H9 (cell line): ENCODE data around the gene MINDY4. TPM values are rescaled to one million over a fixed set of nuclear protein-coding genes. Genes with fewer than 3 reads are reported as not detected.

Experiments
- DNase-seq: peaks from one replicate; pipeline ENCODE4 v3.0.0-alpha.2; 2017
- H2AFZ ChIP-seq: one replicate; pipeline ENCODE4 v1.6.1; 2013; ENCODE audit warnings: mild to moderate bottlenecking, low read length, control low read depth, moderate library complexity
- H2AK5ac ChIP-seq: 2 replicates; pipeline ENCODE4 v1.6.1; 2013; ENCODE audit warnings: low read length, control low read depth, mixed read lengths; ENCODE audit not compliant: insufficient read length
- H2BK120ac ChIP-seq: one replicate; pipeline ENCODE4 v1.6.1; 2013; ENCODE audit warnings: low read depth, mild to moderate bottlenecking, low read length, control low read depth, inconsistent platforms; ENCODE audit not compliant: poor library complexity, severe bottlenecking
- H2BK12ac ChIP-seq: 2 replicates; pipeline ENCODE4 v1.6.1; 2013; ENCODE audit warnings: low read length, control low read depth, mixed read lengths, low read depth; ENCODE audit not compliant: insufficient read length
- H2BK15ac ChIP-seq: 2 replicates; pipeline ENCODE4 v1.6.1; 2013; ENCODE audit warnings: low read depth, low read length, control low read depth
- H2BK20ac ChIP-seq: one replicate; pipeline ENCODE4 v1.6.1; 2013; ENCODE audit warnings: low read depth, mild to moderate bottlenecking, low read length, control low read depth, inconsistent platforms; ENCODE audit not compliant: poor library complexity, severe bottlenecking
- H2BK5ac ChIP-seq: 2 replicates; pipeline ENCODE4 v1.6.1; 2013; ENCODE audit warnings: low read length, control low read depth, mixed read lengths; ENCODE audit not compliant: insufficient read length
- H3K14ac ChIP-seq: 2 replicates; pipeline ENCODE4 v1.6.1; 2013; ENCODE audit warnings: low read length, control low read depth; ENCODE audit not compliant: insufficient read depth
- H3K18ac ChIP-seq: 2 replicates; pipeline ENCODE4 v1.6.1; 2013; ENCODE audit warnings: low read depth, mild to moderate bottlenecking, mixed read lengths, low read length, control low read depth; ENCODE audit not compliant: insufficient read length
- H3K23ac ChIP-seq: 2 replicates; pipeline ENCODE4 v1.6.1; 2013; ENCODE audit warnings: low read length, control low read depth, mixed read lengths, low read depth; ENCODE audit not compliant: insufficient read length
- H3K23me2 ChIP-seq: 2 replicates; pipeline ENCODE4 v1.6.1; 2013; ENCODE audit warnings: low read depth, mild to moderate bottlenecking, mixed read lengths, low read length, control low read depth; ENCODE audit not compliant: insufficient read length, poor library complexity, severe bottlenecking
- H3K27ac ChIP-seq: 2 replicates; pipeline ENCODE4 v1.5.1; 2013; ENCODE audit warnings: low read length, control low read depth, mixed read lengths, low read depth; ENCODE audit not compliant: insufficient read length
- H3K27me3 ChIP-seq: 2 replicates; pipeline ENCODE4 v1.6.1; 2013; ENCODE audit warnings: low read length, control low read depth, inconsistent platforms; ENCODE audit not compliant: insufficient read depth
- H3K4ac ChIP-seq: 2 replicates; pipeline ENCODE4 v1.6.1; 2013; ENCODE audit warnings: low read depth, mild to moderate bottlenecking, control low read depth, inconsistent platforms, low read length, moderate library complexity
- H3K4me1 ChIP-seq: 2 replicates; pipeline ENCODE4 v1.6.1; 2013; ENCODE audit warnings: low read length, control low read depth, inconsistent platforms; ENCODE audit not compliant: insufficient read depth
- H3K4me2 ChIP-seq: 2 replicates; pipeline ENCODE4 v1.6.1; 2013; ENCODE audit warnings: low read length, control low read depth, mixed read lengths; ENCODE audit not compliant: insufficient read length, insufficient read depth
- H3K56ac ChIP-seq: 2 replicates; pipeline ENCODE4 v1.6.1; 2013; ENCODE audit warnings: low read depth, mild to moderate bottlenecking, mixed read lengths, low read length, control low read depth; ENCODE audit not compliant: insufficient read length
- H3K79me1 ChIP-seq: 2 replicates; pipeline ENCODE4 v1.6.1; 2013; ENCODE audit warnings: low read depth, mild to moderate bottlenecking, moderate library complexity, low read length, control low read depth, inconsistent platforms; ENCODE audit not compliant: insufficient read depth, poor library complexity, severe bottlenecking
- H3K79me2 ChIP-seq: 2 replicates; pipeline ENCODE4 v1.6.1; 2013; ENCODE audit warnings: low read length, control low read depth, inconsistent platforms; ENCODE audit not compliant: insufficient read depth
- H3K9ac ChIP-seq: 2 replicates; pipeline ENCODE4 v1.6.1; 2013; ENCODE audit warnings: low read length, control low read depth, mixed read lengths; ENCODE audit not compliant: insufficient read length; ENCODE audit errors: extremely low read depth
- H3K9me3 ChIP-seq: one replicate; pipeline ENCODE4 v1.6.1; 2013; ENCODE audit warnings: low read depth, low read length, inconsistent platforms; ENCODE audit not compliant: control insufficient read depth
- H3T11ph ChIP-seq: one replicate; pipeline ENCODE4 v1.6.1; 2013; ENCODE audit warnings: mild to moderate bottlenecking, low read length, control low read depth, inconsistent platforms
- H4K20me1 ChIP-seq: one replicate; pipeline ENCODE4 v1.6.1; 2013; ENCODE audit not compliant: control insufficient read depth, insufficient read length, insufficient read depth
- H4K5ac ChIP-seq: 2 replicates; pipeline ENCODE4 v1.6.1; 2013; ENCODE audit warnings: low read depth, mild to moderate bottlenecking, mixed read lengths, low read length, control low read depth; ENCODE audit not compliant: insufficient read length
- H4K8ac ChIP-seq: replicated peaks from 2 replicates; pipeline ENCODE4 v1.6.1; 2013; ENCODE audit warnings: low read length, control low read depth, mixed read lengths, low read depth; ENCODE audit not compliant: insufficient read length
- H4K91ac ChIP-seq: 2 replicates; pipeline ENCODE4 v1.6.1; 2013; ENCODE audit warnings: low read depth, mild to moderate bottlenecking, moderate library complexity, mixed read lengths, low read length, control low read depth; ENCODE audit not compliant: insufficient read length
- H3K27ac Mint-ChIP-seq, 3 experiments: 2 replicates in 2 of 3; 3 replicates in 1 of 3; pipeline ENCODE4 v1.8.0; 2020 to 2021; ENCODE audit warnings: mixed read lengths in 3 of 3, mild to moderate bottlenecking in 1 of 3, moderate library complexity in 1 of 3
- H3K27me3 Mint-ChIP-seq: 2 replicates; pipeline ENCODE4 v1.8.0; 2021; ENCODE audit warnings: low read depth, mild to moderate bottlenecking, moderate library complexity, mixed read lengths
- H3K36me3 Mint-ChIP-seq, 3 experiments: 2 replicates in 2 of 3; 3 replicates in 1 of 3; pipeline ENCODE4 v1.8.0; 2020 to 2021; ENCODE audit warnings: low read depth in 3 of 3, mixed read lengths in 3 of 3; ENCODE audit not compliant: insufficient read depth in 1 of 3
- H3K4me1 Mint-ChIP-seq, 2 experiments: 2 replicates each; pipeline ENCODE4 v1.8.0; 2020; ENCODE audit warnings: mixed read lengths in 2 of 2
- H3K4me3 Mint-ChIP-seq, 2 experiments: 2 replicates in 1 of 2; 3 replicates in 1 of 2; pipeline ENCODE4 v1.8.0; 2020 to 2021; ENCODE audit warnings: mild to moderate bottlenecking in 2 of 2, mixed read lengths in 2 of 2, moderate library complexity in 1 of 2
- H3K9me3 Mint-ChIP-seq, 2 experiments: 2 replicates in 1 of 2; 3 replicates in 1 of 2; pipeline ENCODE4 v1.8.0; 2020; ENCODE audit warnings: mild to moderate bottlenecking in 2 of 2, mixed read lengths in 2 of 2, moderate library complexity in 1 of 2
- WGBS: extraction: QIAGEN DNeasy Blood & Tissue Kit; methylation state at CpG from one replicate; pipeline ENCODE4 v1.1.7; 2013; ENCODE audit warnings: missing lambda C conversion rate, low lambda C conversion rate, mixed read lengths; ENCODE audit not compliant: insufficient read length; ENCODE audit errors: extremely low coverage; 5-methylcytosine and 5-hydroxymethylcytosine counted together
- total RNA-seq: library from RNA; stranded (reverse); gene quantifications from 2 replicates; pipeline ENCODE4 v1.2.1, GENCODE V29; 2021
- TF ChIP-seq, protein P1 (sequence below): fragments of 200-600 bp; sonication (generic); conservative IDR thresholded peaks from 3 replicates; pipeline ENCODE4 v1.8.0; 2021; ENCODE audit warnings: antibody characterized with exemption, mild to moderate bottlenecking

MINDY4 gene
- total RNA-seq, 1 experiment from 2014 or later: 3.1 TPM

DNA sequence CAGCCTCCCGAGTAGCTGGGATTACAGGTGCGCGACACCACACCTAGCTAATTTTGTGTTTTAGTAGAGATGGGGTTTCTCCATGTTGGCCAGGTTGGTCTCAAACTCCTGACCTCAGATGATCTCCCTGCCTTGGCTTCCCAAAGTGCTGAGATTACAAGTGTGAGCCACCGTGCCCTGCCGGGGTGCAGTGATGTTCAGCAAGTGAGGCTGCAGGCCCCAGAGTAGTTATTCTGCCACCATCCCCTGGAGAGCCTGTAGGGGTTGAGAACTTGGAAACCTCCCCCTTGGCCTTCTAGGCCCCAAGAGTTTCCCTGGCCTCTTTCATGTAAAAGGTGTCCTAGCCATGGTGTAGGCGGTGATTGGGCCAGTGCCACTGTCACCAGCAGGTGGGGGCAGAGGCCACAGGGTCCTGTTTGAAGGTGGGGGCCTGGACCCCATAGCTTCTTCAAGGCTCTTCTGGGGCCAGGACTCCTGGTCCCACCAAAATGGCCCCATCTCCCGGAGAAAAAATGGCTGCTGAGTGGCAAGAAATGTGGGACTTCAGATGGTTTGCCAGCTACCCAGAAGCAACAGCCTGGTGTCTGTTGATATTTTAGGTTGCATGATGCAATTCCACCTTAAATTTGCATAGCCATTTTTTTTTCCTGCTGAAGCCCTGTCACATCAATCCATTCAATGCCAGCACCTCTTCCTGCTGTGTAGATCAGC, 44.8 kb upstream of the MINDY4 start:
- DNase-seq: no peak
- TF ChIP-seq, protein P1, sequence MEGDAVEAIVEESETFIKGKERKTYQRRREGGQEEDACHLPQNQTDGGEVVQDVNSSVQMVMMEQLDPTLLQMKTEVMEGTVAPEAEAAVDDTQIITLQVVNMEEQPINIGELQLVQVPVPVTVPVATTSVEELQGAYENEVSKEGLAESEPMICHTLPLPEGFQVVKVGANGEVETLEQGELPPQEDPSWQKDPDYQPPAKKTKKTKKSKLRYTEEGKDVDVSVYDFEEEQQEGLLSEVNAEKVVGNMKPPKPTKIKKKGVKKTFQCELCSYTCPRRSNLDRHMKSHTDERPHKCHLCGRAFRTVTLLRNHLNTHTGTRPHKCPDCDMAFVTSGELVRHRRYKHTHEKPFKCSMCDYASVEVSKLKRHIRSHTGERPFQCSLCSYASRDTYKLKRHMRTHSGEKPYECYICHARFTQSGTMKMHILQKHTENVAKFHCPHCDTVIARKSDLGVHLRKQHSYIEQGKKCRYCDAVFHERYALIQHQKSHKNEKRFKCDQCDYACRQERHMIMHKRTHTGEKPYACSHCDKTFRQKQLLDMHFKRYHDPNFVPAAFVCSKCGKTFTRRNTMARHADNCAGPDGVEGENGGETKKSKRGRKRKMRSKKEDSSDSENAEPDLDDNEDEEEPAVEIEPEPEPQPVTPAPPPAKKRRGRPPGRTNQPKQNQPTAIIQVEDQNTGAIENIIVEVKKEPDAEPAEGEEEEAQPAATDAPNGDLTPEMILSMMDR: 0 out of 3 replicates have a peak, but pooled peaks have one; percentile 21
- H3K79me1 ChIP-seq: no peaks in the 10 kb centered on the region
- peak overlapping the region; percentile 71 for H3K14ac ChIP-seq
- H3K18ac ChIP-seq: peak overlapping the region; percentile 1
- Mint-ChIP-seq H3K4me3 (no peak overlapping the region; a peak in 1 of 5 replicates), H3K27me3 (peaks cover 17% of the 10 kb centered on the region), H3K4me1 (peaks cover 33 to 50% of the 10 kb centered on the region in 2 experiments), H3K27ac (peak overlapping the region; percentile 72 to 92 (median 91); a peak in 4 of 7 replicates), H3K9me3 (no peaks in the 10 kb centered on the region), H3K36me3 (no peaks in the 10 kb centered on the region; a peak in 1 of 7 replicates)
- no peaks in the 10 kb centered on the region for H3K9me3 ChIP-seq
- H3K4ac ChIP-seq: no peak overlapping the region; the same call in 1 of the 2 replicates
- no peak overlapping the region for H3K9ac ChIP-seq
- no peak overlapping the region for H3K4me2 ChIP-seq
- no peak overlapping the region for H2BK20ac ChIP-seq
- no peak overlapping the region for H2BK12ac ChIP-seq
- no peak overlapping the region for H3K23ac ChIP-seq
- H4K5ac ChIP-seq: no peak overlapping the region
- no peaks in the 10 kb centered on the region for H4K20me1 ChIP-seq
- H2AK5ac ChIP-seq: no peak overlapping the region
- H3K4me1 ChIP-seq: peaks cover 12% of the 10 kb centered on the region; the same call in 1 of the 2 replicates
- H3K79me2 ChIP-seq: no peaks in the 10 kb centered on the region
- H3K27ac ChIP-seq: no peak overlapping the region
- no CpG with 5 or more reads among the region's 7 CpGs for WGBS
- H2BK15ac ChIP-seq: no peak overlapping the region
- no peak overlapping the region for H2BK5ac ChIP-seq
- H4K91ac ChIP-seq: no peak overlapping the region
- no peak overlapping the region for H2BK120ac ChIP-seq
- no peaks in the 10 kb centered on the region for H3K27me3 ChIP-seq
- H3K23me2 ChIP-seq: no peaks in the 10 kb centered on the region
- H4K8ac ChIP-seq: no peak overlapping the region
- no peak overlapping the region for H2AFZ ChIP-seq
- H3T11ph ChIP-seq: no peak overlapping the region
- H3K56ac ChIP-seq: no peak overlapping the region
